DMS153 (cell line): ENCODE measurements around the gene MTARC2.

Experiments
- DNase-seq: peaks from one replicate; lab custom pipeline; 2025; lab: John Stamatoyannopoulos, UW

MTARC2 gene

DNA sequence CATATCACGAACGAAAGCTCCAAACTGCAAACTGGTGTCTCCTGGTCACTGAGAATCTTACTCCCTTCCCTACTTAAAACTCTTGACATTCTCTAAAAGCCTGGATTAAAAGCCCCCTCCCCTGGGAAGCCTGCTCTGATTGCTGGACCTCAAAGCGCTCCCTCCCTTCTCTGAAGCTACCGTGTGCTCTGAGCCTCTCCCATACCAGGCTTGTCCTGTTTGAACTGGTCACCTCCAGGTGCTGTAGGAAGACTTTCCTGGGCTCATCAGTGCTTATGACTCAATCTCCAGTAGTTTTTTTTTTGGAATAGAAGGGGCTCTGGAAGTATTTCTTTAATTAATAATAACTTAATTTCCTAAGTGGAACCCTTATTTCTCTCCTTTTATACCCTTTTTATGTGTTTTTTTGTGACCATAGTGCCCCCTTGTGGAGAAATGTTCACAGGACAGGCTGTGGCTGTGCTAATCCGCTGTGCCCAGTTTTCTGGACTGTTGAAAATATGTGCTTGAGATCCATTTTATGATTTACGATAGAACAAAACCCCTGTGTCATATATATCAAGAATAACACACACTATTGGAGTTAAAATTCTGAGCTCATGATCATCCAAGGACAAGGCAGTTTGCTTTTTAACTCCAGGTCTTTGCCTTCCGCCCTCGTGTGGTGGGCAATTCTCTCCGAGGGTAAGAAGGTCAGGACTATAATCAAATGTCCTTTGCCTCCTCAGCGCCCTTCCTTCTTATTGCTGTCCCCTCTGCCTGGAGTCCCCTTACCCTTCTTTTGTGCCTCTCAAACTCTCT is 55.5 kb downstream of the MTARC2 start:
- no peak for DNase-seq

DNA sequence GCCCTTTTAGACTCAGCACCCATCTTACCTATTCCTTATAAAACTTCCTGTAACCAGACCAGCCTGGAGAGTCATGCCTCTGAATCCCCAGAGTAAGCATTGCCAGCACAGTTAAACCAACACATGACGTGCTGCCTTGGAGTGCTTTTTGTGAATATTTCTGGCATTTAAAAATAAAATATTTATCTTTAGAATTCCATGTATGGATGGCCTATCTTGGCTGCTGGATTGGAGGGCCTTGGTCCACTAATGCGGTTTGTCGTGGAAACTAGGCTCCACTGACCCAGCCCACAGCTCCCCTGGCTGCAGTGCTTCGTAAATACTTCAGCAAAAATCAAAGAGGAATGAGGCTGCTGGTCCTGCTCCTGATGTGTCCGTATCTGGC is 56.1 kb downstream of the MTARC2 start:
- no peak for DNase-seq

DNA sequence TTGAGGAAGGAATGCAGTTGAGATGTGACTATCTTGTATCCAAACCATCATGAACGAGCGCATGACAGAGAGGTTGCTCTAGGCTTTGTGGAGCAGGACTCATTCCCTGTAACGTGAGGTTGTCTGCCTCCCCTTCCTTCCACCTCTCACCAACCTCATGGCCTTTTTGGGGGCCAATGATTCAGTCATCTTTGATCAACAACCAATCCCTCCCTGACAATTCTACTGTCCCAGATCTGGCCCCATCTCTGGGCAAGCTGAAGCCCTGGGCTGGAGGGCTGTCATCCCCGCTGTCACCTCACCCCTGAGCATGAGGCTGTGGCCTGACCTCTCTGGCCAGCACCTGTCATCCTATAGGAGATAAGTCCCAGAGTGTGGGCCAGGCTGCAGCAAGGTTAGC is 58.3 kb downstream of the MTARC2 start:
- no peak for DNase-seq

DNA sequence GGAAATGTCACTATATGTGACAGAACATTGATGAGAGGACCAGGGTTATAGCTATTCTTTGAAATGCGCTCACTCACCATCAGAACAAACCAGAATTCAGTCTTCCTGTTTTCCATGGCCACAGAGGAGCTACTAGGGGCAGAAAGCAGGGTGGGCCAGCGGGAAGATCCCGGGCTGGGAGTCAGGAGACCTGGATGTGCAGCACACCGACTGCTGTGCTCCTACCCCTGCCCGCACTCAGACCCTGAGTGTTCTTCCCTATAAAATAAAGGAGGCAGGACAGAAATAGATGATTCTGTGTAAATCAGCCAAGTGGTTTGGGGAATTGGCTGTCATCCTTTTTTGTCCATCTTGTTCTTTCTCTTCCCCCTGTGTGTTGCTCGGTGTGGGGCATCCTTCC is 59.6 kb downstream of the MTARC2 start:
- DNase-seq, result no peak

DNA sequence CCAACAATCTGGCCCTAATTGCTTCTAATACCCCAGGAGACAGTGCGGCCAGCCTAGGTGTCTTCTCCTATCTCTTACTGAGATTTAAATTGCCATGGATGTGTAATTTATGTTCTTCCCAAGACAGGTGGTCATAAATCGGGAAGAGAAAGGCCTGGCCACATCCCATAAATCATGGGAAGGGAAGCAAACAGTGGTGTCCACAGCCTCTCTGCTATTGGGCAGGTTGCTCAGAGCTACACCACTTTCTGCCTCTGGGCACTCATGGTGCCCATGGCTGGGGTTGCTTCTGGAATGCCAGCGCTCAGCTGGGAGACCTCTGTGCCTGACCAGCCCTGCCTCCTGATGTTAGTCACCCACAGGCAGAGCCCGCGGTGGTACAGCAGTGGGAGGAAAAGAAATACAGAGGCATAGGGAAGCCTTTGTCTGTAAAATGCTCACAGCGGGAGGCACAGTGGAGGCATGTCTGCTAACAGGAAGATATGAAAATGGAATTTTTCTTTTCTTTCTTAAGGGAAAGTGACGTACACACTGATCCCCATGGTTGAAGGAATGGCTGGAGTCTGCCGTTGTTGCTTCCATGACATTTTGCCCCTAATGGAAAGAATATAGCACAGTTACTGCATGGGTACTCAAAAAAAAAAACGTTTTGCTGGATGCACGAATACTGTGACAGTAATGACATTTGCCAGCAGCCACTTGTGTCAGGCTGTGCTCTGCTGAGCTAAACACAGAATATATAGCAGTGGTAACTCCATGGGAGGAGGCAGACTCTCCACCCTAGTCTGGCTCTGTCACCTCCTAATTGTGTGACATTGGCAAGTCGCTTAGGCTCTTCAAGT is 60.4 kb downstream of the MTARC2 start:
- no peak for DNase-seq

DNA sequence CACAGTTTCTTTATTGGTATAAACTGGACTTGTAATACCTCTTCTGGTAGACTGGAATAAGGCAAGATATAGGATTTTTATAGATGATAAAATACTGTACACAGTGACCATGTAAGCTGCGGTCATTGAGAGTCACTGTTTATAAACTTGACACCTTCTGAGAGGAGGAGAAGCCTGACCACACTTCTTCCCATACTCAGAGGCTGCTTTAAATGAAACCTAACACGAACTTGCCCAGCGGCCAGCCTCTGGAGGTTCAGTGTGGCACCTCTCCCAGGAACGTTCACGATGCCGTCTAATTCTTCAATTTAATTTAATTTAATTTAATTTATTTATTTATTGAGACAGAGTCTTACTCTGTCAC is 61.0 kb downstream of the MTARC2 start:
- DNase-seq, result no peak

DNA sequence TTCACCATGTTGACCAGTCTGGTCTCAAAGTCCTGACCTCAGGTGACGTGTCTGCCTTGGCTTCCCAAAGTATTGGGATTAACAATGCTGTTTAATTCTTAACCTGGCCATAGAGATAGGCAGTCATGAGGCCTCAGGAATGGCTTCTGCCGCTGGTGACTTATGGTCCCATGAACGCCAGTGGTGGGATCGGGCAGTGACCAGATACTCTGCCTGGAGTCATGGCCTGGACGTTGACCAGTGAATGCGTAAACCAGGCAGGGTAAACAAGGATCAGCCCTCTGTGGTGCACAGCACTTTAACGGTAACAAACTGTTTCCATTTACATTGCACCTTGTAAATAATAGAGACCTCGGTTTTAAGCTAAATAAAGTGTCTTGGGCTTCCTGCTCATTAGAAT is 61.6 kb downstream of the MTARC2 start:
- DNase-seq, result no peak

DNA sequence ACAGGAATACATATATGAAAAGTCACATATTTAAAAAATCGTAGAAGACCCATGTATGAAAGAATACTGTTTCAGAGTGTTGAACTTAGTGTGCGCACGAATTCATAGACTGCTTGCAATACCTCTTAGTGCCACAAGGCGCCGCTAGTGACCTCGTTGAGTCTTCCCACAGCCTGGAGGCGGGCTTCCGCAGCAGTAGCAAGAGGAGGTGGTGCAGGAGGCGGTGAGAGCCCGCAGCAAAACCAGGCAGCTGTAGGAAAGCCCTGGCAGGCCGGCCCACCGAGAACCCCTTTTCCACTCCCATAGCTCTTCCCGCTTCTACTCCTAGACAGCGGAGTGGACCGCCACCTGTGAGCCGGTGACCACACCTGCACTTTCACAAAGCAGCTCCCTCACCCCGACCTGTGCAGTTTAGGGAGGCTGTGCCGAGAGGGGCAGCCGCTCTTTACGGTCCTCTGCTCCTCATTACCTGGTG is 62.1 kb downstream of the MTARC2 start:
- no peak for DNase-seq

DNA sequence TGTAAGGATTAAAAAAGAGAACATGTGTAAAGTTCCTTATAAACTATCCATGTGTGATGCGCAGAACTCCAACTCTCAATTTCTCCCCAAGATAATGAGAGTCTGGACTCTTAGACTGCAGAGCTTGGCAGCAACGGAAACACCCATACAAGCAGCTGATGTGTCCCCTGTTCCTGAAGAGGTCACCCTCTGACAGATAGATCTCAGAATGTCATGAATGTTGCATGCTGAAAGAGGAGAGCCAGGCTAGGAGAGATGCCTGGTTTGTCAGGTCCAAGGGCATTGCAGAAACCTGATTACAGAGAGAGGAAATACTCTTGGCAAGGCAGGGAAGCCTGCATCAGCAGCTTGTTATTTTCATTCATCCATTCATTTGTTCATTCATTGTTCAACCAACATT is 62.8 kb downstream of the MTARC2 start:
- no peak for DNase-seq

DNA sequence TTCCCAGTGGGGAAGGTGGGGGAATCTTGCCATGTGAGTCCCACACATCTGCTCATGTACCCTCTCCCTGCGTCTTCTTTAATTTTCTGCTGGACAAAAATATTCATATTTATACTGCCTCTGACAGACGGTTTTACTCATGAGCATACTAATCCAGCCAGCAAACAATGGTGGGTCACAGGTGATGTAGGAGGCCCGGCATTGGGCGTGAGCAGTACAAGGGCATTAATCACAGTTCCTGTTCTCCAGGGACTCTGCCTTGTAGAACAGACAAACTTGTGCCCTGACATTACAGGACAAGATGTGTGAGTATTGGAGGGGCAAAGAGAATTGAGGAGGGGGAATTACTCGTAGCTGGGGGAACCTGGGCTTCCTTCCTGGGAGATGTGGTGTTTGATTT is 63.6 kb downstream of the MTARC2 start:
- no peak for DNase-seq

DNA sequence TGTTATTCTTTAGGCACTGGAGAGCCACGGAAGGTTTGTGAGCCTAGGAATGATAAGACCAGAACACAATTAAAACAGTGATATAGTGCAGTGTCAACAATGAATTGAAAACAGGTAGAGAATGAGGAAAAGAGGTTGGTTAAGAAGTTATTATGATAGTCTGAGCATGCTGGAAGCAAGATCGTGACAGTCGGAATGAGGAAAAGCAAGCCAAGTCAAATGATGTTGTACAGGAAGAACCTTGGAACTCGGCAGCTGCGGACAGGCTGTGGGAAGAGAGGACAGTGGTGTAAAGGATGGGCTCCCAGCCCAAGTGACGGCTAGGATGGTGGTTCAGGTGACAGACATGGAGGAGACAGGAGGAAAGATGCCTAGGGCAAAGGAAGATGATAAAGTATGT is 64.2 kb downstream of the MTARC2 start:
- no peak for DNase-seq

DNA sequence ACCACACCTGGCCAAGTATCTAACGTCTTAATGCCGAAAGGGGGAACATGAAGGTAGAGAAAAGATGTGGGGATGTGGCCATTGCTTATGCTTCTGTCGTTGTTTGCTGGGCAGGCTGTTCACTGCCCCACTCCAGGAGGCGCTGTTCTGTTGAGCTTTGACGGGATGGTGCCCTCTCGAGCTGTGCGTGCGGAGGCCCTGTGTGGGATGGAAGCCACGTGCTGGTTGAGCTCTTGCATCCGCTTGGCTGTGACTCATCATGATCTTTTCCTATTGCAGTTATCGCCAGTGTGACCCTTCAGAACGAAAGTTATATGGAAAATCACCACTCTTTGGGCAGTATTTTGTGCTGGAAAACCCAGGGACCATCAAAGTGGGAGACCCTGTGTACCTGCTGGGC is 64.9 kb downstream of the MTARC2 start:
- no peak for DNase-seq

DNA sequence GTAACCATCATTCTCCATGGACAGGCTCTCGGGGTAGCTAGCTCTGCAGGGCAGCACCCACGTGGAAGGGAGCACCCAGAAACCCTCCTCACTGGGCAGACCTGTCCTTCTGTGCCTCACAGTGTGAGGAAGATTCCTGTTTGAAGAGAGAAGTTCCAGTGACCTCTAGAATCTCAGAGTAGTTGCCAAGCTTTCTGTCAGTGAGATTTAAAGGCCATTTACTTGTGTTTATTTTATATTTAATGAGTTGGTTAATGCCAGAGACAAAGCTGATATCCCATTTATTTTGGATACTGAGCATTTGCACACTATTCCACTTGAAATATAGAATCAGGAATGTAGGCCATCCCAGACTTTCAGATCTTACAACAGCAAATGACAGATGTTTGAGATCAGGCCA is 67.3 kb downstream of the MTARC2 start:
- DNase-seq, result no peak

DNA sequence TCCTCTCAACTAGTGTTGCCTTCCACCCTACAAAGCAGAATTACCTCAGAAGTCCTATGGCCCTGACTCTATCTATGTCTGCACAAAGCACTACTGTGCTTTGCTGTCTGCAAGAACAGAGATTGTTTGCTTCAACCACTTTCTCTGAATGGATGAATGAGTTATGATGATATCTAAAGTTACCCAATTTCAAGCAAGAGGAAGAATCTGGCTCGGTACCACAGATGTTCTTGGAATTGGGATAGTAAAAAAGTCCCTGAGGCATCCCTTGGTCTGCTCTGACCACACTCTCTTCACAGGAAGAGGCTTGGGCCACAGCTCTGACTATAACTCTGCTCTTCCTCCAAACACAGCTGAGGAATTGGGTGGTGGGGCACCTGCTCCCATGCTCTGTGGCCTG is 69.8 kb downstream of the MTARC2 start:
- DNase-seq, result no peak

DNA sequence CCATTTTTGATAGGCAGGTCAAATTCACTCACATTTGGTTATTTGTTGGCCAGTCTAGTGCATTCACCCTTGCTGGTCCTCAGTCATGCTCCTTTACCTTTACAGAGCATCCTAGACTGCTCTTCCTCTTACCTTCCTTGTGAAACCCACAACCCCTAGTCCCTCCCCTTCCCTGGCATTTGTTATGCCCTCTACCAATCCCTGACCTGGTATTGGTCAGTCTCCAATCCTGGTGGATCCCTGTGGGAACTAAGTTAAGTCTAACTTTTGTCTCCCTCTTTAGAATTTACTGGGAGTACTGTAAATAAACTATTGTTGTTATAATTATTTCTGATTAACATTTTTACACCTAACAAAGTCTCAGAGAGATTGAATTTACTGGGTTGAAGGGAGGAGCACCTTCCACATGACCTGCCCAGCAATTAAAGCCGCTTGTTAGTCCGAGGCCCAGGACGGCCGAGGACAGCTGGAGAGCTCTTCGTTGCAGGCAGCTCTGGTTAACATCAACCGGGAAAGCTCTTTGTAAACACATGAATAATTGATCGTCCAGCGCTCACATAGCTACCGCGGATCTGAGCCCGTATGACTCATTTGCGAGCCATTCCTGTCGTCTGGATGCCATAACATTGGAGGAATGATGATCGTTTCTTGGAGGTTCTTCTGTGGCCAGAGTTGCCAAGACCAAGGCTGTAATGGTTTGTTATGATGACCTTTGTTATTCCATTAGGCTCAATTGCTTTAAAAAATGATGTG is 70.5 kb downstream of the MTARC2 start:
- DNase-seq, result peak; percentile 29

DNA sequence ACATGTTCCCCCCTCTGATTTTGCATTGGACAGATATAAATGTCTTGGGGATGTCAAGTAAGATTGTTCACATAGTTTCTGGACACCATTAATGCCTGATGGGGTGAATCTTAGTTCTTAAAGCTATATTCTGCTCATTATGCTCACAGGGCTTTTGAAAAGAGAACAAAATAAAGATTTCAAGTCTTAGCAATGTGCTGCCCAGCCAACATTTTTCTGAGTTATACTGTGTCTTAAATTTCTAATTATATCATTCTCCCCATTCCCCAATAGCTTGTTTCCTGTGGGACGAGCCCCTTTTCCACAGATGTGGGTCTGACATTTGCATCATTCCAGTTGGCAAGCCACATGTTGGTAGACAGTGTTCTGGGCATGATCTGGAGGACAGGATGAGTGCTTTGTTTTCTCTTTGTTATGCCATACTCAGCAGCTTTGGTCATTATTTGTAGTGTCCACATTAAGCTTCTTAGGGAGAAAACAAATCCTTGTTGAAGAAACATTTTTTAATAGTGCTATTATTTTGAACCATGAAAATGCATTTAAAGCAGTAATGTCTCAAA is 71.4 kb downstream of the MTARC2 start:
- DNase-seq, result no peak

DNA sequence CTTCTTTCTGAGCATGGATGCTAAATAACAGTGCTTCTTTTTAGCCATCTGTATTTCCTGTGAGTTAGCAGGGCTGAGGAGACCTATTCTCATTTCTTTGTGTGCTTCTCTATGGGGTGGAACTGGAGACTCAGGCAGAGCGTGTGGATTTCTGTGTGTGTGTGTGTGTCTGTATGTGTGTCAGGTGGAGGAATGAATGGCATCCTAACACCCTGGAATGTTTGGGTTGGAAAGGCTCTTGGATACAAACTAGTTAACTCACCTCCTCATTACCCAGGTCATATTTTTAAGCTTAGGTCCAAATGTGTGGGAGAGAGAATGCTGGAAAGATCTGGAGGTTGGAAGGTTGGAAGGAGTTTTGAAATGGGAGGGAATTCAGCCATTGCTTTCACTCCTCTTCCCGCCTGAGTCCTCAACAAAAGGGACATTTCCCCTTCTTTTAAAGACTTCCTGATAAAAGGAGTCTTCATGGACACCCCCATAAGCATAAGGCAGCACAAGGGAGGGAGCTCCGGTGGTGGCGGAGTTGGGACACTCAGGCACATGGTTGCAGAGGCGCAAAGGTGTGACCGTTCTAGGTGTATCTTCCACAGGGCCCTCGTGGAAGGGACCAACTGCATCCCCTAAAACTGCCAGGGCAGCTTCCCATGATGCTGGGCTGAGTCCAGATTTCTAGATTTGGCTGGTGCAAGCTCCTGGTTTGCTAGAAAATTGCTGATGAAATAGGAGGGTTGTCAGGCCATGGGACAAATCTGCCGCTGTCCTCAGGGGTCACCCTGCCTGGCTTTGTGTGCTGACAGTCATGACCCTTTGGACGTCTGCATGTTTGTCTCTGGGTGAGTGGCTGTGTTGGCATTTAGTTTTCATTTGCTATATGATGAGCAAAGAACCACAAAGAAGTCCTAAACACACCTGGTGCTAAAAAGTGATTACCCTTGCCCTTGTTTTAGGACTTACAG is 76.2 kb downstream of the MTARC2 start:
- no peak for DNase-seq

DNA sequence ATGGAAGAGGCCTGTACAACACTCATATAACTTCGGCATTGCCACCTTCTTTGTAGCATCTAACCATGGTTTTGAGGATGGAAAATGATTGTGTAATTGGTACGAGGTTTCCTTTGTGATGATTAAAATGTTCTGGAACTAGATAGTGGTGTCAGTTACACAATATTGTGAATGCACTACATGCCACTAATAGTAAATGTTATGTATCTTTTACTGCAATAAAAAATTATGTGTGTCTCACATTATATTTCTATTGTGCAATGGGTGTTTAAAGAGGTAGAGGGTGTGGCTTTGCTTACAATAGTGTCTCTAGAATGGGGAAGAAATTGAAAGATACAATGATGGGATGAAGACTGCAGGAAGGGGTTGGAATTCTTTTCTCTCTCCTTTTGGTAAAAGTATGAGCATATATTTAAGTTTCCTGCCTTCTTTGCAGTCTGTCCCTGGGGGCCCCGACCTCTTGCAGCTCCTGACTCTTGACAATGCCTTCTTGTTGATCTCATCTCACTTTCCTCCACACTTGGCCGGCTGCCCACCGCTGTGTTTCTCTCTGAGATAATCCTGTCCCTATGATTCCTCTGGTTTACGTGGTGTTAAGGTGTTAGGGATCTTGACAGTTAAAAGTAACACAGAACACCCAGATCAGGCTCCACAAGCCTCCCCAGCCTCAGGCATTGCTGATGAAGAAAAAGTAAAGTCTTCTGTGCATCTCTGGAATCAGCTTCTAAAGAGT is 77.9 kb downstream of the MTARC2 start:
- DNase-seq, result no peak

DNA sequence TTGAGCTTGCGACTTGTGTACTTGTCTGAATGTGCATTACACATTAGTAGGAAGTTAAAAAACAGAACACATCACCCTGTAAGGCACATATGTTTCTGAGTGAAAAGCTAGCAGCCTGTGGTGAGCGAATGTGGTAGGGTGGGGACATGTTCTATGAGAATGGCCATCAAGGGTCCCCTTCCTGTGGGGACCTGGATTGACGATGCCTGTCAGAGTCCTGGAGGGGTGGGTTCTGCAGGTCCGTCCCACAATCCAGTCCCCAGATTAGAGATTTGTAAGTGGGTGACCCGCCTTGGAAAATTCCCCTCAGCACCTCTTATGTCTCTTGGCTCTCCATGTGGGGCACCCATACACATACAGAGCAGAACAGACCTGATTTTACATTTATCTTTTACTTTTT is 78.6 kb downstream of the MTARC2 start:
- no peak for DNase-seq

DNA sequence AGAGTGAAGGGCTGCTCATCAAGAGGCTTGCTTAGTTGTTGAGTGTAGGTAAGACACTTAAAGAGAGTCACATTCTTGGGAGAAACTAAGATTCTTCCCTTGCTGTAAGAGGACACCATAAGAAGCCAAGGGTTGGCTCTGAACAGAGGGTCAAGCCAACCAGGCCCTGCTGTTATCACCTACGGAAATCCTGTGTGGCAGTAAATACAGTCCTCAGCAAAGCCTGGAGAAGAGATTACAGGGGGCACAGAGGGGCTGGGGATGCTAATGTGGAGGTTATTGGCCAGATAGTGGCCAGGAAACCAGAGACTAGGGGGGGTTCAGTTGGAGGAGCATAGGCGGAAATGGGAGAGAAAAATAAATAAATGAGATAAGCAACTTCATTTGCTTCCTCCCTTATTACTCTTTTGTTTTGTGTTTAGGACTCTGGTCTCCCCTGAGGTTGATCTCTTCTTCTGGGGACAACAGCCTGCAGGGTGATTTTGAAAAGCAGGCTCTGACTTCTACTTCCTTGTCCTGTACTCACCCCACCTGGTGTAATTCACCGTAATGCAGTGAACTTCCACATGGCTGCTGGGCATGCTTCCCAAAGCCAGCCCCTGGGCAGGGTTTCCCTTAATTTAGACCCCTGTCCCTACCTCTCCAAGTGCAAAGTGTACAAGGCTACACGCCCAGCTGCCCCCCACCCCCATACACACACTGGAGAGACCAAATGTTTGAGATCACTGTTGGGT is 79.5 kb downstream of the MTARC2 start:
- DNase-seq, result no peak
